Esophagus squamous epithelium (tissue), 4 donors: ENCODE data around the gene VSTM5.

ENCODE experiments used
- CTCF ChIP-seq, 6 experiments: fragments of 450-650 bp in 4 of 6; fragments of 200-600 bp in 2 of 6; sonication (generic) in 2 of 6; IDR thresholded peaks; one replicate each; pipeline ENCODE4 v1.5.1; 2016 to 2019; ENCODE audit warnings: antibody characterized with exemption in 6 of 6, mild to moderate bottlenecking in 4 of 6, moderate library complexity in 4 of 6
- POLR2A ChIP-seq, 4 donors: fragments of 450-650 bp; IDR thresholded peaks; one replicate each; pipeline ENCODE4 v1.6.1; 2017; ENCODE audit warnings: antibody characterized with exemption in 4 of 4, mild to moderate bottlenecking in 4 of 4, moderate library complexity in 3 of 4

- TF ChIP-seq CTCF (IDR thresholded peaks at IDR 0.05) (no peak), POLR2A (IDR thresholded peaks at IDR 0.05) (no peak)
Observed at GRCh38 chr11:93784935-93785360, 65.5 kb downstream of the VSTM5 start.
